ENCODE data around the gene C9orf50. TPM values are rescaled to one million over a fixed set of nuclear protein-coding genes. Genes with fewer than 3 reads are reported as not detected.

The C9orf50 gene
- total and polyA plus RNA-seq, 2 experiments from 2014 or later: not detected

DNA sequence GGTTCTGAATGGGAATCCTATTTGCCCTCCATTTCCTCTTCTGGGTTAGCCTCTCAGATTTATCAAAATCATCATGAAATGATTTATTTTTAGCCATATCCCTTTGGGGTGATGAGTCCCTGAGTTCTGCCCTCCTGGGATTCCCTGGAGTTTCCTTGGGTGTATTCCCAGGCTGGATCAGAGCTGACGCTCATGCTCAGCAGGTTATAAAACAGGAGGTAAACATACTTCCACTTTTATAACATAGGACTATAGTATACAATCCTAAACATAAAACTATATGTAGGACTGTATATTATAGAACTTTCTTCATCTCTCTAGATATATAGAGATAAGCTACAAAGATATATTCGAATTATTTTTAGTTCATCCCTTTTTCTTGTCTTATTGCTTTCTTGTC is 40.1 kb upstream of the C9orf50 start (continued):
- TF ChIP-seq, protein P1, sequence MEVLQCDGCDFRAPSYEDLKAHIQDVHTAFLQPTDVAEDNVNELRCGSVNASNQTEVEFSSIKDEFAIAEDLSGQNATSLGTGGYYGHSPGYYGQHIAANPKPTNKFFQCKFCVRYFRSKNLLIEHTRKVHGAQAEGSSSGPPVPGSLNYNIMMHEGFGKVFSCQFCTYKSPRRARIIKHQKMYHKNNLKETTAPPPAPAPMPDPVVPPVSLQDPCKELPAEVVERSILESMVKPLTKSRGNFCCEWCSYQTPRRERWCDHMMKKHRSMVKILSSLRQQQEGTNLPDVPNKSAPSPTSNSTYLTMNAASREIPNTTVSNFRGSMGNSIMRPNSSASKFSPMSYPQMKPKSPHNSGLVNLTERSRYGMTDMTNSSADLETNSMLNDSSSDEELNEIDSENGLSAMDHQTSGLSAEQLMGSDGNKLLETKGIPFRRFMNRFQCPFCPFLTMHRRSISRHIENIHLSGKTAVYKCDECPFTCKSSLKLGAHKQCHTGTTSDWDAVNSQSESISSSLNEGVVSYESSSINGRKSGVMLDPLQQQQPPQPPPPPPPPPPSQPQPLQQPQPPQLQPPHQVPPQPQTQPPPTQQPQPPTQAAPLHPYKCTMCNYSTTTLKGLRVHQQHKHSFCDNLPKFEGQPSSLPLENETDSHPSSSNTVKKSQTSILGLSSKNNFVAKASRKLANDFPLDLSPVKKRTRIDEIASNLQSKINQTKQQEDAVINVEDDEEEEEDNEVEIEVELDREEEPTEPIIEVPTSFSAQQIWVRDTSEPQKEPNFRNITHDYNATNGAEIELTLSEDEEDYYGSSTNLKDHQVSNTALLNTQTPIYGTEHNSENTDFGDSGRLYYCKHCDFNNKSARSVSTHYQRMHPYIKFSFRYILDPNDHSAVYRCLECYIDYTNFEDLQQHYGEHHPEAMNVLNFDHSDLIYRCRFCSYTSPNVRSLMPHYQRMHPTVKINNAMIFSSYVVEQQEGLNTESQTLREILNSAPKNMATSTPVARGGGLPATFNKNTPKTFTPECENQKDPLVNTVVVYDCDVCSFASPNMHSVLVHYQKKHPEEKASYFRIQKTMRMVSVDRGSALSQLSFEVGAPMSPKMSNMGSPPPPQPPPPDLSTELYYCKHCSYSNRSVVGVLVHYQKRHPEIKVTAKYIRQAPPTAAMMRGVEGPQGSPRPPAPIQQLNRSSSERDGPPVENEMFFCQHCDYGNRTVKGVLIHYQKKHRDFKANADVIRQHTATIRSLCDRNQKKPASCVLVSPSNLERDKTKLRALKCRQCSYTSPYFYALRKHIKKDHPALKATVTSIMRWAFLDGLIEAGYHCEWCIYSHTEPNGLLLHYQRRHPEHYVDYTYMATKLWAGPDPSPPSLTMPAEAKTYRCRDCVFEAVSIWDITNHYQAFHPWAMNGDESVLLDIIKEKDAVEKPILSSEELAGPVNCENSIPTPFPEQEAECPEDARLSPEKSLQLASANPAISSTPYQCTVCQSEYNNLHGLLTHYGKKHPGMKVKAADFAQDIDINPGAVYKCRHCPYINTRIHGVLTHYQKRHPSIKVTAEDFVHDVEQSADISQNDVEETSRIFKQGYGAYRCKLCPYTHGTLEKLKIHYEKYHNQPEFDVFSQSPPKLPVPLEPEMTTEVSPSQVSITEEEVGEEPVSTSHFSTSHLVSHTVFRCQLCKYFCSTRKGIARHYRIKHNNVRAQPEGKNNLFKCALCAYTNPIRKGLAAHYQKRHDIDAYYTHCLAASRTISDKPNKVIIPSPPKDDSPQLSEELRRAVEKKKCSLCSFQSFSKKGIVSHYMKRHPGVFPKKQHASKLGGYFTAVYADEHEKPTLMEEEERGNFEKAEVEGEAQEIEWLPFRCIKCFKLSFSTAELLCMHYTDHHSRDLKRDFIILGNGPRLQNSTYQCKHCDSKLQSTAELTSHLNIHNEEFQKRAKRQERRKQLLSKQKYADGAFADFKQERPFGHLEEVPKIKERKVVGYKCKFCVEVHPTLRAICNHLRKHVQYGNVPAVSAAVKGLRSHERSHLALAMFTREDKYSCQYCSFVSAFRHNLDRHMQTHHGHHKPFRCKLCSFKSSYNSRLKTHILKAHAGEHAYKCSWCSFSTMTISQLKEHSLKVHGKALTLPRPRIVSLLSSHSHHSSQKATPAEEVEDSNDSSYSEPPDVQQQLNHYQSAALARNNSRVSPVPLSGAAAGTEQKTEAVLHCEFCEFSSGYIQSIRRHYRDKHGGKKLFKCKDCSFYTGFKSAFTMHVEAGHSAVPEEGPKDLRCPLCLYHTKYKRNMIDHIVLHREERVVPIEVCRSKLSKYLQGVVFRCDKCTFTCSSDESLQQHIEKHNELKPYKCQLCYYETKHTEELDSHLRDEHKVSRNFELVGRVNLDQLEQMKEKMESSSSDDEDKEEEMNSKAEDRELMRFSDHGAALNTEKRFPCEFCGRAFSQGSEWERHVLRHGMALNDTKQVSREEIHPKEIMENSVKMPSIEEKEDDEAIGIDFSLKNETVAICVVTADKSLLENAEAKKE (CRISPR knock-in tag; IDR thresholded peaks at IDR 0.05): no peak
- TF ChIP-seq, protein P2, sequence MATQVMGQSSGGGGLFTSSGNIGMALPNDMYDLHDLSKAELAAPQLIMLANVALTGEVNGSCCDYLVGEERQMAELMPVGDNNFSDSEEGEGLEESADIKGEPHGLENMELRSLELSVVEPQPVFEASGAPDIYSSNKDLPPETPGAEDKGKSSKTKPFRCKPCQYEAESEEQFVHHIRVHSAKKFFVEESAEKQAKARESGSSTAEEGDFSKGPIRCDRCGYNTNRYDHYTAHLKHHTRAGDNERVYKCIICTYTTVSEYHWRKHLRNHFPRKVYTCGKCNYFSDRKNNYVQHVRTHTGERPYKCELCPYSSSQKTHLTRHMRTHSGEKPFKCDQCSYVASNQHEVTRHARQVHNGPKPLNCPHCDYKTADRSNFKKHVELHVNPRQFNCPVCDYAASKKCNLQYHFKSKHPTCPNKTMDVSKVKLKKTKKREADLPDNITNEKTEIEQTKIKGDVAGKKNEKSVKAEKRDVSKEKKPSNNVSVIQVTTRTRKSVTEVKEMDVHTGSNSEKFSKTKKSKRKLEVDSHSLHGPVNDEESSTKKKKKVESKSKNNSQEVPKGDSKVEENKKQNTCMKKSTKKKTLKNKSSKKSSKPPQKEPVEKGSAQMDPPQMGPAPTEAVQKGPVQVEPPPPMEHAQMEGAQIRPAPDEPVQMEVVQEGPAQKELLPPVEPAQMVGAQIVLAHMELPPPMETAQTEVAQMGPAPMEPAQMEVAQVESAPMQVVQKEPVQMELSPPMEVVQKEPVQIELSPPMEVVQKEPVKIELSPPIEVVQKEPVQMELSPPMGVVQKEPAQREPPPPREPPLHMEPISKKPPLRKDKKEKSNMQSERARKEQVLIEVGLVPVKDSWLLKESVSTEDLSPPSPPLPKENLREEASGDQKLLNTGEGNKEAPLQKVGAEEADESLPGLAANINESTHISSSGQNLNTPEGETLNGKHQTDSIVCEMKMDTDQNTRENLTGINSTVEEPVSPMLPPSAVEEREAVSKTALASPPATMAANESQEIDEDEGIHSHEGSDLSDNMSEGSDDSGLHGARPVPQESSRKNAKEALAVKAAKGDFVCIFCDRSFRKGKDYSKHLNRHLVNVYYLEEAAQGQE (IDR thresholded peaks at IDR 0.05; ENCODE audit: unreplicated experiment): no peak
- no peak for TF ChIP-seq STAT1 (IDR thresholded peaks at IDR 0.05; ENCODE audit: unreplicated experiment)
- TF ChIP-seq EZH2phosphoT487 (IDR thresholded peaks at IDR 0.05; ENCODE audit: unreplicated experiment): no peak
- TF ChIP-seq JUNB (IDR thresholded peaks at IDR 0.05; ENCODE audit: unreplicated experiment): no peak

DNA sequence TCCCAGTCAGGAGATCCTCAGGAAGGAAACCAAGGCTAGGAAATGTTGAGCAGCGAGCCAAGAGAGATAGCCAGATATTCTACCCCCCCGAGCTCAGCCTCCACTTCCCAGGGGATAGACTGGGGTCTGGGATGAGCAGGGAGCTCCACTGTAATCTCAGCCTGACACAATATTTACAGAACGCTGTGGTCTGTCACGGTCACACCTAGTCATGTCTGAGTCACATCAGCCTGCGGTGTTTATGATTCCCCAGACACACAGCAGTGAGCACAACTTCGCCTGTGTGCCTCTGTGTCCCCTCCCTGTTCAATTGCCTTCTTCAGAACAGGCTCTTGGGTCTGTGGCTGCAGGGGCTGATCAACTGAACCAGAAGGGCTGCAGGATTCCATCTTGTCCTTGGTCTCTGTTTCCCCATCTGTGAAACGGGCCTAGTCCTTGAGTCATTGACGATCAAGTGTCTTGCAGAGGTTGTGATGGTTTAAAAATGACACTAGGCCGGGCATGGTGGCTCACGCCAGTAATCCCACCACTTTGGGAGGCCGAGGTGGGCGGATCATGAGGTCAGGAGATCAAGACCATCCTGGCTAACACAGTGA is 36.0 kb upstream of the C9orf50 start:
- Histone ChIP-seq H3K36me3 (ENCODE audit: insufficient read depth) (no peaks in the 10 kb centered on the region), H3K79me2 (replicated peaks; ENCODE audit: insufficient read depth) (no peaks in the 10 kb centered on the region), H2AFZ (no peak overlapping the region), H3K4me3 (no peak overlapping the region), H3F3A (replicated peaks; ENCODE audit: low read depth) (no peaks in the 10 kb centered on the region), H3K4me2 (no peak overlapping the region), H4K20me1 (replicated peaks; ENCODE audit: insufficient read depth) (no peaks in the 10 kb centered on the region), H3K4me1 (ENCODE audit: insufficient read depth) (no peaks in the 10 kb centered on the region; the same call in 1 of the 2 replicates), H3K27ac (ENCODE audit: low read depth) (no peak overlapping the region), H3K27me3 (ENCODE audit: insufficient read depth) (no peaks in the 10 kb centered on the region), H3K9me2 (ENCODE audit: insufficient read depth) (no peaks in the 10 kb centered on the region)
- H3K4me3 Mint-ChIP-seq: no peak overlapping the region
- peaks cover 4% of the 10 kb centered on the region for H3K27me3 Mint-ChIP-seq (ENCODE audit: insufficient read depth, low read depth, poor library complexity)
- no peaks in the 10 kb centered on the region for H3K36me3 Mint-ChIP-seq (ENCODE audit: low read depth)
- H3K9me3 Mint-ChIP-seq: no peaks in the 10 kb centered on the region
- H3K4me1 Mint-ChIP-seq: no peaks in the 10 kb centered on the region
- DNase-seq (ENCODE audit: low spot score) (no peak), ATAC-seq (no peak)
- H3K27ac Mint-ChIP-seq: no peak overlapping the region
- TF ChIP-seq ZNF331 (CRISPR knock-in tag; IDR thresholded peaks at IDR 0.05; ENCODE audit: low read depth) (no peak), STAT1 (IDR thresholded peaks at IDR 0.05; ENCODE audit: unreplicated experiment) (no peak)

Data from GM23338 (cell line).